Glutamatergic neuron (in vitro differentiated cells): ENCODE data around the gene CTPS1. TPM values are rescaled to one million over a fixed set of nuclear protein-coding genes. Genes with fewer than 3 reads are reported as not detected.

Experiments
- DNase-seq: peaks from one replicate; pipeline ENCODE4 v3.0.0; 2022
- H3K27ac Mint-ChIP-seq: one replicate; pipeline ENCODE4 v1.8.0; 2020; ENCODE audit warnings: mild to moderate bottlenecking, mixed read lengths, inconsistent platforms; ENCODE audit not compliant: unreplicated experiment
- H3K27me3 Mint-ChIP-seq: one replicate; pipeline ENCODE4 v1.8.0; 2020; ENCODE audit warnings: mild to moderate bottlenecking, moderate library complexity, mixed read lengths, inconsistent platforms; ENCODE audit not compliant: unreplicated experiment
- H3K36me3 Mint-ChIP-seq: one replicate; pipeline ENCODE4 v1.8.0; 2020; ENCODE audit warnings: mild to moderate bottlenecking, mixed read lengths, inconsistent platforms; ENCODE audit not compliant: unreplicated experiment
- H3K4me1 Mint-ChIP-seq: one replicate; pipeline ENCODE4 v1.8.0; 2020; ENCODE audit warnings: mild to moderate bottlenecking, low read depth, mixed read lengths, inconsistent platforms; ENCODE audit not compliant: unreplicated experiment
- H3K4me3 Mint-ChIP-seq: one replicate; pipeline ENCODE4 v1.8.0; 2020; ENCODE audit warnings: mild to moderate bottlenecking, mixed read lengths, inconsistent platforms; ENCODE audit not compliant: unreplicated experiment
- H3K9me3 Mint-ChIP-seq: one replicate; pipeline ENCODE4 v1.8.0; 2020; ENCODE audit warnings: mild to moderate bottlenecking, moderate library complexity, mixed read lengths, inconsistent platforms; ENCODE audit not compliant: unreplicated experiment
- CTCF ChIP-seq: fragments of 200-600 bp; sonication (generic); IDR thresholded peaks from one replicate; pipeline ENCODE4 v1.5.0; 2021; ENCODE audit not compliant: partially characterized antibody, unreplicated experiment
- total RNA-seq: library from RNA; stranded (reverse); fragmentation: NEBNext Ultra II Directional; extraction: Animal tissue kit (Norgen Biotek cat#: 25700); gene quantifications from one replicate; pipeline ENCODE4 v1.2.1, GENCODE V29; 2021; ENCODE audit not compliant: unreplicated experiment

Gene CTPS1
- total RNA-seq, 1 donor from 2014 or later = 110 TPM

- H3K36me3 Mint-ChIP-seq = no peaks in the 10 kb centered on the region
- DNase-seq = no peak
- no peak for TF ChIP-seq CTCF
- peaks cover 6% of the 10 kb centered on the region for H3K27me3 Mint-ChIP-seq
- peak overlapping the region; percentile 47 for H3K4me3 Mint-ChIP-seq
- H3K9me3 Mint-ChIP-seq = peaks cover 14% of the 10 kb centered on the region
- peak overlapping the region; percentile 95 for H3K27ac Mint-ChIP-seq
- H3K4me1 Mint-ChIP-seq = peaks cover 63% of the 10 kb centered on the region
Measured at GRCh38 chr1:40984531-40984930, 5.0 kb downstream of the CTPS1 start.

- TF ChIP-seq CTCF = no peak
- H3K27ac Mint-ChIP-seq = peak overlapping the region; percentile 95
- peaks cover 6% of the 10 kb centered on the region for H3K27me3 Mint-ChIP-seq
- DNase-seq = no peak
- peaks cover 14% of the 10 kb centered on the region for H3K9me3 Mint-ChIP-seq
- peaks cover 63% of the 10 kb centered on the region for H3K4me1 Mint-ChIP-seq
- H3K4me3 Mint-ChIP-seq = peak overlapping the region; percentile 78
- no peaks in the 10 kb centered on the region for H3K36me3 Mint-ChIP-seq
Measured at GRCh38 chr1:40985161-40985560, 5.7 kb downstream of the CTPS1 start.

- H3K27me3 Mint-ChIP-seq = peaks cover 1% of the 10 kb centered on the region
- H3K9me3 Mint-ChIP-seq = peaks cover 7% of the 10 kb centered on the region
- H3K4me3 Mint-ChIP-seq = peak overlapping the region; percentile 78
- H3K4me1 Mint-ChIP-seq = peaks cover 64% of the 10 kb centered on the region
- H3K27ac Mint-ChIP-seq = peak overlapping the region; percentile 95
- no peak for TF ChIP-seq CTCF
- no peak for DNase-seq
- no peaks in the 10 kb centered on the region for H3K36me3 Mint-ChIP-seq
Measured at GRCh38 chr1:40985875-40986274, 6.4 kb downstream of the CTPS1 start.

GRCh38 chr1:40986328-40986783, 6.9 kb downstream of the CTPS1 start:
- H3K4me3 Mint-ChIP-seq = peak overlapping the region; percentile 78
- H3K9me3 Mint-ChIP-seq = peaks cover 6% of the 10 kb centered on the region
- H3K27ac Mint-ChIP-seq = peak overlapping the region; percentile 95
- H3K4me1 Mint-ChIP-seq = peaks cover 60% of the 10 kb centered on the region
- no peaks in the 10 kb centered on the region for H3K36me3 Mint-ChIP-seq
- no peak for TF ChIP-seq CTCF
- no peak for DNase-seq
- no peaks in the 10 kb centered on the region for H3K27me3 Mint-ChIP-seq

- peak overlapping the region; percentile 78 for H3K4me3 Mint-ChIP-seq
- peaks cover 58% of the 10 kb centered on the region for H3K4me1 Mint-ChIP-seq
- H3K36me3 Mint-ChIP-seq = peaks cover 1% of the 10 kb centered on the region
- H3K9me3 Mint-ChIP-seq = peaks cover 6% of the 10 kb centered on the region
- H3K27me3 Mint-ChIP-seq = no peaks in the 10 kb centered on the region
- H3K27ac Mint-ChIP-seq = peak overlapping the region; percentile 95
- TF ChIP-seq CTCF = no peak
- no peak for DNase-seq
Measured at GRCh38 chr1:40986956-40987355, 7.5 kb downstream of the CTPS1 start.
